Measurements from ENCODE around the gene GPR142.
"Not testable (repeated sequence)": the region's sequence is repeated elsewhere in the genome, so short reads cannot be mapped to it uniquely, and the experiment has no call there.

Gene GPR142

DNA sequence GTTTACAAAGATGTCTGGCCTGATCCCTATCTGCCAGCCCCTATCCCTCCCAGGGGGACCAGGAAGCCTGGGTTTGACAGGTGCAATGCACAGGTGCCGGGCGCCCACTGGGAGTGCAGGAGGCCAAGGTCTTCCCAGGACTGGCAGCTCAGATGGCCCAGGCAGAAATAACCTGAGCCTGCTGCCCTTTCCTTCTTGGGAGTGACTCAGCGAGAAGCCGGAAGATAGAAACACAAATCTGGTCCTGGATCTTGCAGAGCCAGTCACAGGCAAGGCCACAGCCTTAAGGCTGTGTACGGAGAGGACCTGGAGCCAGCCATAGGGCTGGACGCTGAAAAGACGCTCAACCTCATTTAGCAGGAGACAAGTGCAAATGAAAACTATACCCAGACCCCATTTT, 27.7 kb downstream of the GPR142 start:
- no peak for DNase-seq

DNA sequence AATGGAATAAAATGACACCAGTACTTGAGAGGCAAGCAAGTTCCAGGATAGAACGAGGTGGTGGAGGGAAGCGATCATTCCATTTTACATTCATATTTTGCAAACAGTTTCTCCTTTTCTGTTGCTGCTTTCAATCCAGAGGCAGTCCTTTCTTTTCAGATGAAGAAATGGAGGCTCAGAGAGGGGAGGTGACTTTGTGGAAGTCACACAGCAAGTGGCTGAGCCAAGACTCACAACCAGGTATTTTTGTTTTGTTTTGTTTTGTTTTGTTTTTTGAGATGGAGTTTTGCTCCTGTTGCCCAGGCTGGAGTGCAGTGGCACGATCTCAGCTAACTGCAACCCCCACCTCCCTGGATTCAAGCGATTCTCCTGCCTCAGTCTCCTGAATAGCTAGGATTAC, 29.3 kb downstream of the GPR142 start:
- no peak for DNase-seq

DNA sequence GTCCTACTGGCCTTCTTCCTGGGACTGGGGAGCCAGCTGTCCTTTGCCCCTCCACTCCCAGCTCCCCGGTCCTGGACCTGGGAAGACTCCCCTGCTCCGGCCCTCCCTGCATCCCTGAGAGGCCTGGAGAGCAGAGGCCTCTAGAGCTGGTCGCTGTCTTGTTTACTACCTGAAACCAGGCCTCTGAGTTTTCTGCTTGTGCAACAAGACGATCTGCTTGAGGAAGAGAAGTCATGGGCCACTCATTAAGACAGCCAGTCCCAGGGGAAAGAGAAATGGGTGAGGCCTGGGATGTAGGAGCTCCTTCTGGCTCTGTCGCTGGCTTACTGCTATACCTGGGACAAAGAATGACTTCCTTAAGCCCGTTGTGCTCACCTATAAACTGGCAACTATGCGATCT, 34.7 kb downstream of the GPR142 start:
- no peak for DNase-seq

DNA sequence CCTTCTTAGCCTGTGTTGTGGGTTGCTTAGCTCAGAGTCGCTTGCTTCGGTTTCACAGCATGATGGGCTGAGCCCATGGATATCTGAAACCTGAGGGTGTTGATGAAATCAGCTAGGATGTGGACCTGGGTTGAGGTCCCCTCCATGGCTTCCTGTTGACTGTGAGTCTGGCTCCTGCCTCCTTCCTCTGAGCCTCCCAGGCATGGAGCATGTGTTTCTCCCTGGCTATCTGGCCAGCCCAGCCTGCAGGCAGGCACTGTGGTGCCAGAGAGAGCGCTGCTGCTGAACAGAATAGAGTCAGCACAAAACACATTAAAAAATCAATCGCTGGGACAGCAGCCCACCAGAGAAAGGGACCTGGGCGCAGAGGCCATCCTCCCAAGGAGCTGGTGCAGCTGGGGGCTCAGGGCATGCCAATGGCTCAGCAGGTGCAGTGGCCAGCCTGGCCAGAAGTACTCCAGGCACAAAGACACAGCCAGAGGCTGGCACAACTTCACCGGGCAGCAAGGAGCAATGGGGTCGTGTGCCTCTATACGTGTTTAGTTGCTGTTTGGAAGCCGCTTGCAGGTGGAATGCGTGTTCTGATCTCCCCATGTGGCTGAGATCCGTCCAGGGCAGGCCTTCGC, 36.3 kb downstream of the GPR142 start:
- DNase-seq: no peak

DNA sequence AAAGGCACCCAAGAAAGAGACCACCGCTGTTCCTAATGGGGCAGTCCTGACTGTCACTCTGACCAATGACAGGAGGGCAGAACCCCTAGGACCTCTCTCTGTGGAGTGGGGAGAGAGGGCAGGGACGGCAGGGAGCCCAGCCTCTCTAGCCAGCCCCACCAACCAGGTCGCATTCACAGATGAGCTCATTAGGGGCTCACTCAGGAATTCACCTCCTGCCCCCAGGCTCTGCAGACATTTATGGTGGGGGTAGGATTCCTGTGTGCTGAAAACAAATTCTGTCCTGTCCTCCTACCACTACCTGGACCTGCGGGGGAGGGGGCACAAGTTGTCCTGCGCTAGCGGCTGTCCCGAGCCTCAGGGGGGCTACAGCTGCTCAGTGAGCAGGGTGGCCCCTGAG, 36.9 kb downstream of the GPR142 start:
- DNase-seq: no peak

DNA sequence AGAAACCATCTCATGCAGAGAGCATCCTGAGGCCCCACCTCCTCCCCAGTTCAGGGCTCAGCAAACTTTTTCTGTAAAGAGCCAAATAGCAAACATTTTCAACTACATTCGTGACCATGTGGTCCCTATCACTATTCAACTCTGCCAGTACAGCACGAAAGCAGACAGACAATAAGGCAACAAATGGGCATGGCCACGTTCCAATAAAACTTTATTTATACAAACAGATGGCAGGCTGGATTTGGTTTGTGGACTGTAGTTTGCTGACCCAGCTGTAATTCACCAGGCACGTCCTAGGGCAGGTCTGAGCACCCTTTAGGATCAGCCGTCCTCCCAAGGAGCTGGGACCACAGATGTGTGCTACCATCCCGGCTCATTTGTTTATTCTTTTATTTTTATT, 37.5 kb downstream of the GPR142 start:
- no peak for DNase-seq

DNA sequence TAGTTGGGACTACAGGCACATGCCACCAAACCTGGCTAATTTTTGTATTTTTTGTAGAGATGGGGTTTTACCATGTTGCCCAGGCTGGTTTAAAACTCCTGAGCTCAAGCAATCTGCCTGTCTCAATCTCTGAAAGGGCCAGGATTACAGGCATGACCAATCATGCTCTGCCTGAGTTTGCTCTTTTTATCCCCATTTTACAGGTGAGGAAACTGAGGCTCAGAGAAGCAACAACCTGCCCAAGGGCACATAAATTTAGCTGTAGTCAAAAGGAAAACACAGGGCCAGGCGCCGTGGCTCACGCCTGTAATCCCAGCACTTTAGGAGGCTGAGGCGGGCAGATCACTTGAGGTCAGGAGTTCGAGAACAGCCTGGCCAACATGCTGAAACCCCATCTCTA, 38.0 kb downstream of the GPR142 start:
- not testable (repeated sequence) for DNase-seq

DNA sequence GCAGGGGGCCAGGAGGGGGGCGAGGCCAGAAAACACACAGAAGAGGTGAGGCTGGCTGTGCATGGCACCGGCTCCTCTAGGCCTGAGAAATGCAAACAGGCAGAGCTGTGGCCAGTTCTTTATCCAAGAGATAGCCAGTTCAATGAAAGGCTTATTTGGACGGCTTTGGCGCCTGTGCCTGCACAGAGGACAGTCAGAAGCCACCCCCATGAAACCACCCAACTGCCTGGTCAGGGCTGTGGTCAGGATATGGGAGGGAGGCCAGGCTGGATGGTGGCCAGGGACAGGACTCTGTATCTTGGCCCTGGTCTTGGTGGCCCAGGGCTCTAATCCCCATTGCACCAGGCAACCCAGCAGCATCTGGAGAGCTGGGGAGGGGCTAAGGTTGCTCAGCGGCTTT, 40.1 kb downstream of the GPR142 start:
- DNase-seq: no peak

DNA sequence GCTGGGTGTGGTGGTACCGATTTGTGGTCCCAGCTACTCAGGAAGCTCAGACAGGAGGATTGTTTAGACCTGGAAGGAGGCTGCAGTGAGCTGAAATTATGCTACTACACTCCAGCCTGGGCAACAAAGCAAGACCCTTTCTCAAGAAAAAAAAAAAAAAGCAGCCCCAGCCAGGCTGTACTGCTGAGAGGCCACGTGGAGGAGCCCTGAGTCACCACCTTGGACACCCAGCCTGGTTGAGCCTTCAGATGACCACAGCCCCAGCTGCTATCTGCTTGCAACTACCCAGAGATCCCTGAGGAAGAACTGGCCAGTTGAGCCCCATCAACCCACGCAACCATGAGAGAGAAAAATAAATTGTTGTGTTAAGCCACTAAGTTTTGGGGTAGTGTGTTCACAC, 41.0 kb downstream of the GPR142 start:
- no peak for DNase-seq

DNA sequence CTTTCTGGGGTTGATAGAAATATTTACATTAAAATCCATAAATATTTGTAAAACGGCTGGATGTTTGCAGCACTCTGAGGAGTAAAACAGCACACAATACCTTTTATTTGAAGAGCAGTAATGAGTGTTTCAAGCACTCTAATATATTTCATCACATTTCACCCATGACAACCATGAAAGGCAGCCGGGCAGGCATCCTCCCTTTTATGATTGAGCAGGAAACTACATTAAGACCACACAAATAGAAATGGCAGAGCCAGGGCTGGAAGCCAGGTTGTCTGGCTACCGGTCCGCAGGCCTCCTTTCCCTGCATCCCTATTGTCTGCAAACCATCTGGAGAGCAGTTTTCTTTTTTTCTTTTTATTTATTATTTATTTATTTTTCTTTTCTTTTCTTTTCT, 41.5 kb downstream of the GPR142 start:
- DNase-seq: no peak

DNA sequence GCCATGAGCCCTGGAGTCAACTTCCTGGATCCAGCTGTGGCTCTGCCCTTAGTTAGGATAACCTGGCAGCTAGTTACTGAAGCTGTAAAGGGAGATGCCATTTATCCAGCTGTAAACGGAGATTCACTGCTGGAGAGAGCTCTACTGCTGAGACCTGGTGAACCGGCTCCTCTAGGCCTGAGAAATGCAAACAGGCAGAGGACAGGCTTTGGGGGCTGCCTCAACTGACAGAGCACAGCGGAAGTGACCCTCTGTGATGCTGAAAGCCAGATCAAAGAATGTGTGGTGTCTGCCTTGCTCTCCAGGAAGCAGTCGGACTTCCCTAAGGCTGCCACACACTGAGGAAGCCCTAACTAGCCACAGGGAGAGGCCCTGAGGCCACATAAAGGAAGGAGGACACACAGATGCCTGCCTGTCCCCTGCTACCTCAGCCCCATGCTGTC, 42.7 kb downstream of the GPR142 start:
- no peak for DNase-seq

DNA sequence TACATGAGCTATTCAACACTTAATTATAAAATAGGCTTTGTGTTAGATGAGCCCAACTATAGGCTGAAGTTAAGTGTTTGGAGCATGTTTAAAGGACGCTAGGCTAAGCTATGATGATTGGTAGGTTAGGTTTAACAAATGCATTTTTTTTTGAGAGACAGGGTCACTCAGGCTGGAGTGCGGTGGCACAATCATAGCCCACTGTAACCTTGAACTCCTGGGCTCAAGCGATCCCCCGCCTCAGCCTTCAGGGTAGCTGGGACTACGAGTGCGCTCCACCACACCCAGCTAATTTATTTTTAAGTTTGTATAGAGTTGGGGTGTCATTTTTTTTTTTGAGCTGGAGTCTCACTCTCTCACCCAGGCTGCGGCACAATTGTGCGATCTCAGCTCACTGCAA, 45.3 kb downstream of the GPR142 start:
- no peak for DNase-seq

DNA sequence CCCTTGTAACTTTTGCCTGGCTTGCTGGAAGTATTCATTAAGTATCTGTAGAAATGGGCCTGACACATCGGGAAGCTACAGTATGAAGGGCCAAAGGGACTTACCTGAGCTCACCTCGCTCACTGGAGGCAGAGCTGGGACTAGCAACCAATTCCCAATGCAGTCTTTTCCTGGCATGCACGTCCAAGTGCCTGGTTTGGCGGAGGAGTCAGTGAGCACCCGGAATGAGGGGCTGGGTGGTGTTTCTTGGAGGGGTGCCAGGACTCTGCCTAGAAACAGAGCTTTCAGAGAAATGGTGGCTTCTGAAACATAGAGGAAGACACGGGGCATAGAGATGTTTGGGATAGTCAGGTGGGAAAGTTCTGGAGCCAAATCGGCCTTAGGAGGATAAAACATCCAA, 46.2 kb downstream of the GPR142 start:
- no peak for DNase-seq

DNA sequence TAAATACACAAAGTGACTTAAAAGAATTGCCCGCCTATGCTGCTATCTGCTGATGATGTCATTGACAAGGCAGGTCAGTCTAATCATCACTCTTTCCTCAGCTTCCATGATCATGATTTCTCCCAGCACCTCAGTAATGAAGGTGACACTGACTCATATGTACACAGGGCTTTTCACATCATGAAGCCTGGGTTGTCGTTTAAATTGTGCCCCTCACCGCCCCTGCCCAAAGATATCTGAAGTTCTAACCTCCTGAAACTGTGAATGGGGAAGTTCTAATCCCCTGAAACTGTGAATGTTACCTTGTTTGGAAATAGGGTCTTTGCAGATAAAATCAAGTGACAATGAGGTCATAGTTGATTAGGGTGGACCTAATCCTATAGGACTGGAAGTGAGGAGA, 47.2 kb downstream of the GPR142 start:
- no peak for DNase-seq

DNA sequence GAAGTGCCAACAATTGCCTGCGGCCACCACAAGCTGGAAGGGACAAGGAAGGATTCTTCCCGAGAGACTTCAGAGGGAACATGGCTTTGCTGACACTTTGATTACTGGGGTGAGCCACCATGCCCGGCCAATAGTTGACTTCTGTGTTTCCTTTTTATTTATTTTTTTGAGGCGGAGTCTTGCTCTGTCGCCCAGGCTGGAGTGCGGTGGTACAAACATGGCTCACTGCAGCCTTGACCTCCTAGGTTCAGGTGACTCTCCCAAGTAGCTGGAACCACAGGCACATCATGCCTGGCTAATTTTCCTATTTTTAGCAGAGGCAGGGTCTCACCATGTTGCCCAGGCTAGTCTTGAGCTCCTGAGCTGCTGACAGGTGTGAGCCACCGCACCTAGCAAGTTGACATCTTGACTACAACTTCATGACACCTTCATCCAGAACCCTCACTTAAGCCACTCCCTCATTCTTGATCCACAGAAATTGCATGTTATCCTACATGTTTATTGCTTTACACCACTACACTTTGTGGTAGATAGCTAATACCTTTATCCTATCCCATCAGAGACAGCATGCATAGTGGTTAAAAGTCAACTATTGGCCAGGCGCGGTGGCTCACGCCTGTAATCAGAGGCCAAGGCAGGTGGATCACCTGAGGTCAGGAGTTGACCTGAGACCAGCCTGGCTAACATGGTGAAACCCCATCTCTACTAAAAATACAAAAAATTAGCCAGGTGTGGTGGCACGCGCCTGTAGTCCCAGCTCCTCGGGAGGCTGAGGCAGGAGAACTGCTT, 48.5 kb downstream of the GPR142 start:
- DNase-seq: no peak

DNA sequence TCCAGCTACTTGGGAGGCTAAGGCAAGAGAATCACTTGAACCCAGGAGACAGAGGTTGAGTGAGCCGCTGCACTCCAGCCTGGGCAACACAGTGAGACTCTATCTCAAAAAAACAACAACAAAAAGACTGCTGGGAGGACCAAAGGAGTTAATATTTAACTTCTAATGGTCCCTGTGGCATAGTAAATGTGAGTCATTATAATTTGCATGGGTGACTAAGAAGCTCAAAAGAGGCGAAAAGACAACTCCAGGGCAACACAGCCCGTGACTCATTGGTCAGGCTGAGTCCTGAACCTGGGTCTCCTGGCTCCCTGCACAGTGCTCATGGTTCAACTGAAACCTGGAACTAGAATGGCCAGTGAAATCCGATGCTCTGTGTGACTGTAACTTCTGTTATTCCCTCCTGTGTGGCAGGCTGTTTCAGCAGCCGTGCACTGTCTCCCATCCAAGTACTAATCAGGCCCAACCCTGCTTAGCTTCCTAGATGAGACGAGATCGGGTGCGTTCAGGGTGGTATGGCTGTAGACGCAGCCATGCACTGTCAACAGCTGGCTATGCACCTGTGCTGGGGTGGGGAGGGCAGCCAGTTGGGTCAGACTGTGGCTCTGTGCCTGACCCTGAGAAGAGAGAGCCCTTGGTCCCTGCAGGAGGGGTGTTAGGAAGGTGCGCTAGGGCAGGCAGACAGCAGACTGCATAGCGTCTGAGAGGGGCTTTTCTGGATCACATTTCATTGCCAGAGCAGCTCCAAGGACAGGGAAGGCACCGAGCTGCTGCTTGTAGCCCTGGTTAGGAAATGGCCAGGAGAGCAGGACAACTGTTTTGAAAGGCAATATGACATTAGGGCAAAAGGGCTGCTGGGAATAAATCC, 50.1 kb downstream of the GPR142 start:
- DNase-seq: peak; percentile 5

DNA sequence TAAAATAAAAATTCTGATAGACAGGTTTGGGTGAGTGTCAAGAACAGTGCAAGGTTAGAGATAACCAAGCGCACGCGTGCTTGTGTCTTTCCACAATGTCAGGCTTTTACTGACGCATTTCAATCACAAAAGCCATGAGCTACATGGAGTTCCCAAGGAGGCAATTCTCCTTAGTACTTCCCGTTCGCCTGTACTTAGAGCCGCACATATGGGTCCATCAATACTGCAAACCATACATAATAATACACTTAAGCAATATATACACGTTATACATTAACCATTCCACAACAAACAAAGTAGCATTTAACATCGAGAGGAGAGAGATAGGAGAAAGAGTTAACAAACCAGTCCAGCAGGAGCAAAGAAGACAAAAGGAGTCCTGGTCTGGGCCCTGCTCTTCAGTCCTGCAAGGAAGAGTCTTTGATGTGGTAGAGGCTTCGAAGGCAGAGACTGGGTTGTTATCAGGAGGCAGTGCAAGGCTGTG, 52.7 kb downstream of the GPR142 start:
- DNase-seq: no peak
